Esophagus muscularis mucosa (tissue), 4 donors: ENCODE results near the gene BPIFB4.

Experiments
- CTCF ChIP-seq, 3 experiments: fragments of 200-600 bp in 2 of 3; fragments of 450-650 bp in 1 of 3; sonication (generic) in 2 of 3; IDR thresholded peaks; one replicate each; pipeline ENCODE4 v1.5.1; 2017 to 2019; ENCODE audit warnings: antibody characterized with exemption in 3 of 3, mild to moderate bottlenecking in 2 of 3, moderate library complexity in 1 of 3
- EP300 ChIP-seq: sonication (generic); formaldehyde crosslinking; IDR thresholded peaks from one replicate; pipeline ENCODE4 v1.6.1; 2017; ENCODE audit warnings: antibody characterized with exemption
- POLR2A ChIP-seq: fragments of 450-650 bp; IDR thresholded peaks from one replicate; pipeline ENCODE4 v1.6.1; 2017; ENCODE audit warnings: antibody characterized with exemption, moderate library complexity, mild to moderate bottlenecking, low read depth
- POLR2AphosphoS5 ChIP-seq, 2 donors: sonication (generic); formaldehyde crosslinking; IDR thresholded peaks; one replicate each; pipeline ENCODE4 v1.6.1; 2017; ENCODE audit warnings: antibody characterized with exemption in 2 of 2

GRCh38 chr20:33148040-33148439 is 68.6 kb downstream of the BPIFB4 start:
- TF ChIP-seq CTCF (IDR thresholded peaks at IDR 0.05) (no peak), EP300 (no peak), POLR2A (no peak), POLR2AphosphoS5 (IDR thresholded peaks at IDR 0.05) (no peak)
